Measurements from ENCODE around the gene KAZALD1.

DNA sequence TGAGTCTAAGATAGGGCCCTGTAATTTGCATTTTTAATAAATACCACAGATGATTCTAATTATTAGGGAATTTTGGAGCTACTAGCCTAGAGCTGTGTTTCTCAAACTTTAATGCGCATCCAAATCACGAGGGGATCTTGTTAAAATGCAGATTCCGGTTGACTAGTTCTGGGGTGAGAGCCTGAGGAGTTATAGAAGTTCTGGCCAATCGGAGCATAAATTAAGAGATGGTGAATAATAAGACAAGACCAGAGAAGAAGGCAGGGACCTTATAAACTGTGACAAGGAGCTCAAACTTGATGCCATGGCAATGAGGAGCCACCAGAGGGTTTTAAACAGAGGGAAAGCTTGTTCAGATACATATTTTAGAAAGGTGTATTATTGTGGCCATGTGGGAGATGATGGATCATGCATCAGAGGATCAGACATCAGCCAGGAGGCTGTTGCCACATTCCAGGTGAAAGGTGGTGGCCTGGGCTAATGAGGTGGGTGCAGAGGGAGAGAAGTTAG, 39.6 kb downstream of the KAZALD1 start:
- TF ChIP-seq, protein P1, sequence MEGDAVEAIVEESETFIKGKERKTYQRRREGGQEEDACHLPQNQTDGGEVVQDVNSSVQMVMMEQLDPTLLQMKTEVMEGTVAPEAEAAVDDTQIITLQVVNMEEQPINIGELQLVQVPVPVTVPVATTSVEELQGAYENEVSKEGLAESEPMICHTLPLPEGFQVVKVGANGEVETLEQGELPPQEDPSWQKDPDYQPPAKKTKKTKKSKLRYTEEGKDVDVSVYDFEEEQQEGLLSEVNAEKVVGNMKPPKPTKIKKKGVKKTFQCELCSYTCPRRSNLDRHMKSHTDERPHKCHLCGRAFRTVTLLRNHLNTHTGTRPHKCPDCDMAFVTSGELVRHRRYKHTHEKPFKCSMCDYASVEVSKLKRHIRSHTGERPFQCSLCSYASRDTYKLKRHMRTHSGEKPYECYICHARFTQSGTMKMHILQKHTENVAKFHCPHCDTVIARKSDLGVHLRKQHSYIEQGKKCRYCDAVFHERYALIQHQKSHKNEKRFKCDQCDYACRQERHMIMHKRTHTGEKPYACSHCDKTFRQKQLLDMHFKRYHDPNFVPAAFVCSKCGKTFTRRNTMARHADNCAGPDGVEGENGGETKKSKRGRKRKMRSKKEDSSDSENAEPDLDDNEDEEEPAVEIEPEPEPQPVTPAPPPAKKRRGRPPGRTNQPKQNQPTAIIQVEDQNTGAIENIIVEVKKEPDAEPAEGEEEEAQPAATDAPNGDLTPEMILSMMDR (IDR thresholded peaks at IDR 0.05; ENCODE audit: low read depth, low read length) = no peak
- no peak for TF ChIP-seq EZH2phosphoT487 (IDR thresholded peaks at IDR 0.05; ENCODE audit: low read depth)

All from OCI-LY3 (cell line).